Left kidney (tissue), 2 donors: ENCODE results near the gene PAK2. TPM values are rescaled to one million over a fixed set of nuclear protein-coding genes. Genes with fewer than 3 reads are reported as not detected.
"Not testable (repeated sequence)": the region's sequence is repeated elsewhere in the genome, so short reads cannot be mapped to it uniquely, and the experiment has no call there.

Experiments
- DNase-seq: peaks from one replicate; pipeline ENCODE4 v3.0.0-alpha.2; 2013
- polyA plus RNA-seq: library from polyadenylated mRNA; unstranded; fragments of 120-200 nt; gene quantifications from one replicate; pipeline ENCODE4 v1.2.1, GENCODE V29; 2013; ENCODE audit not compliant: insufficient read length

The PAK2 gene
- polyA plus RNA-seq, 1 donor = 88.6 TPM

GRCh38 chr3:196842567-196843434 lies 103.1 kb downstream of the PAK2 start:
- no peak for DNase-seq

GRCh38 chr3:196843435-196844110 lies 103.9 kb downstream of the PAK2 start:
- DNase-seq = no peak

GRCh38 chr3:196844235-196845219 lies 104.9 kb downstream of the PAK2 start:
- DNase-seq = not testable (repeated sequence)

GRCh38 chr3:196848375-196848774 lies 108.7 kb downstream of the PAK2 start:
- not testable (repeated sequence) for DNase-seq

GRCh38 chr3:196849180-196849741 lies 109.6 kb downstream of the PAK2 start:
- DNase-seq = no peak

GRCh38 chr3:196863000-196863399 lies 123.3 kb downstream of the PAK2 start:
- not testable (repeated sequence) for DNase-seq

GRCh38 chr3:196867155-196867506 lies 127.5 kb downstream of the PAK2 start:
- no peak for DNase-seq

GRCh38 chr3:196867507-196868296 lies 128.0 kb downstream of the PAK2 start, which contains the start of gene SENP5:
Gene SENP5, plus strand, starts transcription at chr3:196867920. Its CDS starts 17,262 bp downstream, at chr3:196885182.
- peak; percentile 89 for DNase-seq

GRCh38 chr3:196868297-196868661 lies 128.6 kb downstream of the PAK2 start:
- peak; percentile 12 for DNase-seq

- DNase-seq = no peak
Measured at GRCh38 chr3:196872316-196872715, 132.7 kb downstream of the PAK2 start.

GRCh38 chr3:196874511-196875094 lies 134.9 kb downstream of the PAK2 start:
- DNase-seq = not testable (repeated sequence)

- DNase-seq = no peak
Measured at GRCh38 chr3:196875258-196875657, 135.6 kb downstream of the PAK2 start.

Other genes starting within 250 kb of the PAK2 start
- 21.9 TPM for gene RNF168, start 236.1 kb upstream of the PAK2 start, polyA plus RNA-seq
- not detected for gene SMCO1, start 224.5 kb upstream of the PAK2 start, polyA plus RNA-seq
- 18.5 TPM for gene WDR53, start 171.3 kb upstream of the PAK2 start, polyA plus RNA-seq
- gene FBXO45, start 171.2 kb upstream of the PAK2 start, polyA plus RNA-seq = 16.7 TPM
- gene NRROS, start 100.2 kb upstream of the PAK2 start, polyA plus RNA-seq = 2.6 TPM
- gene CEP19, start 27.6 kb upstream of the PAK2 start, polyA plus RNA-seq = 4.9 TPM
- 32.5 TPM for gene PIGX, start 27.5 kb upstream of the PAK2 start, polyA plus RNA-seq
- 40.4 TPM for gene SENP5, start 128.1 kb downstream of the PAK2 start, polyA plus RNA-seq
- 110 TPM for gene NCBP2, start 202.7 kb downstream of the PAK2 start, polyA plus RNA-seq
- gene PIGZ, start 229.0 kb downstream of the PAK2 start, polyA plus RNA-seq = 1.8 TPM